GM18861 (cell line): ENCODE results near the gene PRKAR2A.
"Not testable (repeated sequence)": the region's sequence is repeated elsewhere in the genome, so short reads cannot be mapped to it uniquely, and the experiment has no call there.

Experiments
- ATAC-seq: cut with Tn5 transposase; IDR thresholded peaks from one replicate; pipeline ENCODE4 v1.9.1; 2021; ENCODE audit not compliant: unreplicated experiment

PRKAR2A gene

DNA sequence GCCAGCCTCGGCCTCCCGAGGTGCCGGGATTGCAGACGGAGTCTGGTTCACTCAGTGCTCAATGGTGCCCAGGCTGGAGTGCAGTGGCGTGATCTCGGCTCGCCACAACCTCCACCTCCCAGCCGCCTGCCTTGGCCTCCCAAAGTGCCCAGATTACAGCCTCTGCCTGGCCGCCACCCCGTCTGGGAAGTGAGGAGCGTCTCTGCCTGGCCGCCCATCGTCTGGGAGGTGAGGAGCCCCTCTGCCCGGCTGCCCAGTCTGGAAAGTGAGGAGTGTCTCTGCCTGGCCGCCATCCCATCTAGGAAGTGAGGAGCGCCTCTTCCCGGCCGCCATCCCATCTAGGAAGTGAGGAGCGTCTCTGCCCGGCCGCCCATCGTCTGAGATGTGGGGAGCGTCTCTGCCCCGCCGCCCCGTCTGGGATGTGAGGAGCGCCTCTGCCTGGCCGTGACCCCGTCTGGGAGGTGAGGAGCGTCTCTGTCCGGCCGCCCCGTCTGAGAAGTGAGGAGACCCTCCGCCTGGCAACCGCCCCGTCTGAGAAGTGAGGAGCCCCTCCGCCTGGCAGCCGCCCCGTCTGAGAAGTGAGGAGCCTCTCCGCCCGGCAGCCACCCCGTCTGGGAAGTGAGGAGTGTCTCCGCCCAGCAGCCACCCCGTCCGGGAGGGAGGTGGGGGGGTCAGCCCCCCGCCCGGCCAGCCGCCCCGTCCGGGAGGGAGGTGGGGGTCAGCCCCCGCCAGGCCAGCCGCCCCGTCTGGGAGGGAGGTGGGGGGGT is 113.7 kb downstream of the PRKAR2A start:
- not testable (repeated sequence) for ATAC-seq

DNA sequence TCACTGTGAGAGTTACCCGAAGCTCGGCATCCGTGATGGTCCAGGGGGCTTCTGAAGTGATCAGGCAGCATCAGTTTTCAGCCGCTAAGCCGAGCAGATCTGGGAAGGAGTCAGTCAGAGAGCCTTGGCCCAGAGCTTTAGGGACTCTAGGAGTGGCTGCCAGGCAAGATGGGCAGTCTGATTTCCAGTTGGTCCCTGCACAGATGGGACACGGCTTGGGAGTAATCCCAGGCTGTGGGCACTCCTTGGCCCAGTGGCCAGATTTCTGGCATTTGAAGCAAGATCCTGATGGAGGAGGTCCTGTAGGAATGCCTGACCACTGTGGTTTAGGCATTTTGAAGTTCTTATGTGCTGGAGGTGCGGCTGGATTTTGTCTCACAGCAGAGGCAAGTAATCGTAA is 120.2 kb downstream of the PRKAR2A start:
- ATAC-seq: no peak

DNA sequence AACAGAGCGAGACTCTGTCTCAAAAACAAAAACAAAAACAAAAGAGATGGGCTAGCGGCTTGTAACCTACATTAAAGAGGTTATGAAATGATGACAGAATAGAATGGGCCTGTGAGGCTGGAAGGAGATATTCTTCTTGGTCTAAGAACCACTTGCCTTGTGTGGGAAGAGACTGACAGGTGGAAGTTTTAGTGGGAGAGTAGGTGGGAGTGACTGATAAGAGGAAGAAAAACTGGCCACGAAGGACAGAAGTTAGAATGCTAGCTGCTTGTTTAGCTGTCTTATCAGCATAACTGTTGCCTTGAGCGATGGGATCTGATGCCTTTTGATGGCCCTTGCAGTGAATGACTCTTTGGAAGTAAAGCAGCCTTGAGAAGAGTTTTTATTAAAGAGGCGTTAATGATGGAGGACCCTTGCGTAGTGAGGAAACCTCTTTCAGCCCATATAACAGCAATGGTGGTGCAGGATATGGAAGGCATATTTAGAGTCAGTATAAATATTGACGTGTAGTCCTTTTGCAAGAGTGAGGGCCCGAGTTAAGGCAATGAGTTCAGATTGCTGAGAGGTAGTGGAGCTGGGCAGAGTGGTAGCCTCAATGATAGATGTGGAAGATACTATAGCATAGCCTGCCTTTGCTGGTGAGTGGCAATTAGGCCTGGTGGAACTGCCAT is 122.4 kb downstream of the PRKAR2A start:
- ATAC-seq: not testable (repeated sequence)

DNA sequence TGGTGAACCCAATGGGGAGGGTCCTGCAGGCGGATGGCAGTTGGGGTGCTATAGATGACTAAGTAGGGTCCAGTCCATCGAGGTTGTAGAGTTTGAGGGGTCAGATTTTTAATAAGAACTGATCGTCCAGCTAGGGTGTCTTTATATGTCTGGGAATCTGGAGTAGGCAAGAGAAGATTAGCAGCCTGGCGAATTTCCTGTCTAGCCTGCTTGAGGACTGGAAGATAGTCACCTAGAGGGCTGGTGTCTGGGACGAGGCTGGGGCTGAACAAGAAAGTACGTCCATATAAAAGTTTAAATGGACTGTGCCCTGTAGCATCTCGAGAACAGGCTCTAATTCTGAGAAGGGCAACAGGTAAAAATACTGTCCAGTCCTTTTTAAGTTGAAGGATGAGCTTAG is 123.9 kb downstream of the PRKAR2A start:
- ATAC-seq: no peak

DNA sequence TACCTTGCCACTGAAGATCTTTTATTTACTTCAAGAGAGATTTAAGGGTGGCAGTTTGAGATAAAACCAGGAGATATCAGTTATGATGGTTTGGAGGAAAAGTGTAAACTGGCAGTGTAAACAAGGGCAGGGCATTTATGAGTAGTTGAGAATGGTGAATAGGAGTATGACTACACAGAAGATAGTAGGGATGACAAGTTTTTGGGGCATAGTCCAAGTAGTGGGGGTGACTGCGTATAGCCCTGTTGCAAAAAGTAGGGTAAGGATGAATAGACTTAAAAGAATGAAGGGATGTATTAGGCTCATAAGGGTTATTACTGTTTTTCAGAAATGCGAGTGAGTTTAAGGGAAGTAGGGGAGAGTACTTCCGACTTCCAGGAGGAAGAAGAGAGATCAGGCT is 124.4 kb downstream of the PRKAR2A start:
- not testable (repeated sequence) for ATAC-seq

DNA sequence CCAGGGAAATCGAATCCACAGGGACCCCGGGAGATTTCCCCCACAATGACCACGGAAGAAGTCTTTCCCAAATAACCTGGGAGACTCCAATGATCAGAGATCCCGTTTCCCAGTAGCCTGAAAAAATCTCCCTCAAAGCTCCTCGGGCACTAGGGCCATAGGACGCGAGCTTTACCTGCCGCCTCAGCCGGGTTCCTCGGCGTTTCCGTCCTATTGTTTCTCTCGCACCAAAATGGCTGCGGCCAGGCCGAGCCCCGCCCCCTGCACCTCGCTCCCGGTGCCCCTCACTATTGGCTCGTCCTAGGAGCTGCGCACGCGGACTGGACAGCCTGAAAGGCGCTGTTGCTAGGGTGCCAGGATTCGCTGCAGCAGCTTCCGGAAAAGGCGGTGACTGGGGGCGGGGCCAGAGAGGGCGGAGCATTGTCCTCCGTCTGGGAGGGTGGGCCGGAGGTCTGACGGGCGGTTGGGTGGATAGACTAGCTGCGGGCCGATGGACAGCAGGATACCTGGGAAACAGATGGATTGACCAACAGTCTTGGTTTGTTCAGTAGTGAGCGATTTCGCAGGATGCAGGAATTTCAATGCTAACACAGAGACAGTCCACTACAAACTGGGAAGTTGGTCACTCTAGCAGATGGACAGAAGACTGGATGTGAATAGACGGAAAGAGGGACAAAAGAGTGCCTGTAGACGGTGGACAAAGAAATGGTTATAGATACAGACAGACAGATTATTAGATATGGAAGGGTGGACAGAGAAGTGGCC is 130.5 kb downstream of the PRKAR2A start, which contains the start of gene IP6K2:
TSS of gene IP6K2 (minus strand) at position 240 of the 765 bp plus-strand sequence. CDS start 21,930 bp downstream, outside the sequence.
- peak; percentile 96 for ATAC-seq

DNA sequence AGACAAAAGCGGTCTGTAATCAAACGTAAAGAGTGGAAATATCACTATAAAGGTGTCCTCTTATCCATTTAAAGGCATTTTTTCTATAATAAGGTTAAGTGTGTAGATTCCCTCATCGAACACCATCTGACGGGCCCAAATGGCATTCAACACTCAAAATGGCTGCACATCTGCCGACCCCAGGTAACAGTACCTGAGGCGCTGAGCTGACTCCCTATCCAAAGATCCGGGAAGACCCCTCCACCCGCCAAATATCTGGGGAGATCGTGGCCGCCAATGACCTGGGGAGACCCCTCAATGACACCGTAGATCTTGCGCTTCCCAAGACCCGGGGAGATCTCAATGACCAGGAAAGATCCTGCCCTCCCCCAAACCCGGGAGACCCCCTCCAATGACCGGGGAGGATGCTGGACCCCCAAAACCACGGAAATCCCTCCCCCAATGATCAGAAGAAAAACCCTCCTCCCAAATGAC is 131.1 kb downstream of the PRKAR2A start:
- ATAC-seq: no peak

DNA sequence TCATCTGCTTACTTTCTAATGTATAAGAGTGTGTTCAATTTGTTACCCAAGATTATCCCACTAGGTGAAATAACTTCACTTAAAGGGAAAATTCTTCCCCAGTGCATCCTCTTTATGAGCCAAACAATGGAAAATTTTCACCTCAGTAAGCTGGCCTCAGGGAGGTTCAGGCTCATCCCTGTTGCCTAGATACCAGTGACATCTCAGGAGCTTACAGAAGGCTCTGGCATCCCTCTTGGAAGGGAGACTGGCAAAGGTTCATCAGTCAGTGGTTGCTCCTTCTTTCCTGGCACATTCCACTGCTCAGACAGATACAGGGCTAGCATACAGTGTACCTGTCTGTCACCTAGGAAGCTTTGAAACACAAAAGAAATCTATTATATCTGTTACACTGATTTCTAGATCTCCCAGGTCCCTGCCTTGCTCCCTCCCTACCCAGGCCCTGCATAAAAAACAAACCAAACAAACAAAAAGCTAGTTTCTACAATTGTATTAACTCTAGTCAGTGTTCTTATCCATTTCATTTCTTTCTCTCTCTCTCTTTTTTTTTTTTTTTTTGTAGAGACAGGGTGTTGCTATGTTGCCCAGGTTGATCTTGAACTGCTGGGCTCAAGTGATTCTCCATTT is 132.4 kb downstream of the PRKAR2A start:
- no peak for ATAC-seq

DNA sequence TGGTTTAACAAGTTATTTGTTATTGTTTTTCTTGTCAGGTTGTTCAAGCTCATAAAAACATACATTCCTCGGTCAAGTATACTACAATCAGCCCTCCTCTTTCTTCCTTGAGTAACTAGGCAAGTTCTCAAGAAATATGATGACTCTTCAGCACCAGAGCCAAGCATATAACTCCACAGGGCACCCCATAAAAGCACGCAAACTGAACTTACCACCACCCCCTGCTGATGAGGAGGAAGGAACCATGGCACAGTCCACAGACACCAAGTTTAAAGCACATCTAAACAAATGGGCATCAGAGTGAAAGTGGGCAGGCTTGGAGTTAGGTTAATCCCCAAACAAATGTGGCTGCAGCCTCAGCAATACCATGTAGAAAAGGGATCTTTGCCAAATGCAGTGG is 135.9 kb downstream of the PRKAR2A start:
- no peak for ATAC-seq

DNA sequence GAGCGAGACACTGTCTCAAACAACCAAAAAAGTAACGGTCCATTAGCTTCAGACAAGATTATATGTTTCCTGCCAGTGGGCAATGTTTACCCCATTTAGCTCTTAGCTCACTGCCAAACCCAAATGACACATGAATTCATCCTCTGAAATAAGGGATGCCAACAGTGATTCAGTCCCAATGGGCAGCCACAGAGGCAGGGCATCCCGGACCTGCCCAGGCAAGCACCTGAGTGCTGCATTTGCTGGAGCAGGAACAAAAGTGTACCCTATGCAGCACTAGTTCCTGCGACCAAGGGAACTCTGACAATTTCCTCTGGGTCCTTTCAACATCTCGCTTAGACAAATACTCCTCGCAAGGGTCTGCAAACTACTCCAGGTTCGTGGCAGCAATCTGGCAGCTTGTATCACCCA is 138.6 kb downstream of the PRKAR2A start:
- no peak for ATAC-seq

DNA sequence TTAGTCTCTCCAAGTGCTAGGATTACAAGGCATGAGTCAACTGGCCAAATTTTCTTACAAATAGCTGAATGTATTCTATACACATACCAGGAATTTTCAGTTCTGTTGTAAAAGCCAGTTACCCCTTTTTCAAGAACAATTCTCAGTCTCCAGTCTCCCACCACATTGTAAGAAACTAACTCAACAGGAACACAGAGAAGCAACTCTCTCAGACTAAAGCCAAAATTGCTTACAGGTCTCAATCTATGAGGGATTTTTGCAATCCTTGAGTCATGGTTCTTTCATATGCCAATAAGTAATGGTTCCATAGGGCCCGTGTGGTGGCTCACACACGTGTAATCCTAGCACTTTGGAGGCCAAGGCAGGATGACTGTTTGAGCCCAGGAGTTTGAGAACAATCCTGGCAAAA is 139.2 kb downstream of the PRKAR2A start:
- no peak for ATAC-seq

DNA sequence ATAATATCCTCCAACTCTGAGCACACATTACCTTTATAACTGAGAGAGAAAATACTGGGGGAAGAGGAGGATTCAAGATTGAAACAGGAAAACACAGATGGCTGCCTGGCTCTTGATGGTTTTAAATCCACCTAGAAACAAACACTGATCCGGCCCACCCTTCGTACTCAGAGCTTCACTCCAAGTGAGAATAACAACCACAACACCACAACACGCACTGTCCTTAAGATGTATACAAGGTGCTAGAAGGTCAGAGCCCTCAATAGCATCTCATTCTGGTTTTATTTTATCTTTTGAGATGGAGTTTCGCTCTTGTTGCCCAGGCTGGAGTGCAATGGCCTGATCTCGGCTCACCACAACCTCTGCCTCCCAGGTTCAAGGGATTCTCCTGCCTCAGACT is 140.5 kb downstream of the PRKAR2A start:
- no peak for ATAC-seq

DNA sequence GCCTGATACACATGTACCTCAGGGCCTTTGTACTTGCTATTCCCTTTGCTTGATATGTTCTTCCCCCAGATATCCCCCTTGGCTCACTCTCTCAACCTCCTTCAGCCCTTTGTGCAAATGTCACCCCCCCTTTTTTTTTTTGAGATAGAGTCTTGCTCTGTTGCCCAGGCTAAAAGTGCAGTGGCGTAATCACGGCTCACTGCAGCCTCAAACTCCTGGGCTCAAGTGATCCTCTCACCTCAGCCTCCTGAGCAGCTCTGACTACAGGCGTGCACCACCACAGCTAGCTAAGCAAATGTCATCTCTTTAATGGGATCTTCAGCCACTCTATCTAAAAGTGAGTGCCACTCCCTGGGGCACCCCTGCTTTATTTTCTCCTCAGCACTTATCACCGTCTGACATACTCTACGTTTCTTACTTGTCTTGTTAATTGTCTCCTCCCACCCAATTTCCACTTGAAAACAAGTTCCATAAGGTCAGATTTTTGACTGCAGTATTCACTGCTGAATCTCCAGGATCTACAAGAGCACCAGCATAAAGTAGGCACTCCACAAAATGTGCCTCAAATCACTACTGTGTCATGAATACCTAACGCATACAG is 145.3 kb downstream of the PRKAR2A start:
- ATAC-seq: no peak

DNA sequence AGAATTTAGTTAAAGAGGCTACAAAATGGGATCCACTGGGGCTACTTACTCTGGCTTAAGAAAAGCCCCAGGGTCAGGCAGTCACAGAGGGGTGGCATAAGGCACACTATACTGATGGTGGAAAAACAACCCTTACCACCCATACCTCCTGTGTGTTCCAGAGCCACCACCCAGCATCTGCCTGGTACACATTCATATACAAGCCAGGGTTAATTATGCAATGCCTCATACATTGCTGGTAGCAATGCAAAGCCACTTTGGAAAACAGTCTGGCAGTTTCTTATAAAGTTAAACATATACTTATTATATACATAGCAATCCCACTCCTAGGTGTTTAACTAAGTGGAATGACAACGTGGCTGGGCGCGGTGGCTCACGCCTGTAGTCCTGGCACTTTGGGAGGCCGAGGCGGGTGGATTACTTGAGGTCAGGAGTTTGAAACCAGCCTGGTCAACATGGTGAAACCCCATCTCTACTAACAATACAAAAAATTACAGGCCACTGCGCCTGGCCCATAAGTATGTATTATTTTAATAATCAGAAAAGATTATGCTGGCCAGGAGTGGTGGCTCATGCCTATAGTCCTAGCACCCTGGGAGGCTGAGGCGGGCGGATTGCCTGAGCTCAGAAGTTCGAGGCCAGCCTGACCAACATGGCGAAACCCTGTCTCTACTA is 146.8 kb downstream of the PRKAR2A start:
- no peak for ATAC-seq

DNA sequence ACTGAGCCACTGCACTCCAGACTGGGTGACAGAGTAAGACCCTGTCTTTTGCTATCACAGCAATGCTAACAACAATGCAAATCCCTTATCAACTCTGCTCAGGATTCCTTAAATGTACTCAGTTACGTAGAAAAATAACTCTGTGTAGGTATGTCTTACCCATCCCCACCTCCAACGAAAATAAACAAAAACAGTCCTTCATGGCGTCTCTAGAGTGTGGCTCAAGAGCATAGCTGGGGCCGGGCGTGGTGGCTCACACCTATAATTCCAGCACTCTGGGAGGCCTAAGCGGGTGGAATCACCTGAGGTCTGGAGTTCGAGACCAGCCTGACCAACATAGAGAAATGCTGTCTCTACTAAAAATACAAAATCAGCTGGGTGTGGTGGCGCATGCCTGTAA is 148.8 kb downstream of the PRKAR2A start:
- no peak for ATAC-seq

DNA sequence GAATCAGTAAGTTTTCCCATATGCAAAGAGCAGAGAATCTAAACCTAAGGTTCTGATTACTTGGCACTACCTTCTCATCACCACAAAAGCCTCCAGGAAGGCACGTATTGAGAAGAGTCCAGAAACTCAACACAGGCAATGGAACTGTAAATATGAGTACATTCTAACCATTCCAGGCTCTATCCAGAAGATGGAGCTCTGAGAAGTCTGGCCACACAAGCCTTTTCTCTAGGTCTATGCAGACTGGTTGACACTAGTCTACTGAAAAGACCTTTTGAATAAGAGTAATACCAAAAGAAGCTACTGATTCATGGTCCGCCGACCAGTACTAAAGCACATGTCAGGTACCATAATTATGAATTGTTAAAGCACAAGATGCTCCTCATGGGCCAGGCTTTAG is 149.7 kb downstream of the PRKAR2A start:
- ATAC-seq: no peak

DNA sequence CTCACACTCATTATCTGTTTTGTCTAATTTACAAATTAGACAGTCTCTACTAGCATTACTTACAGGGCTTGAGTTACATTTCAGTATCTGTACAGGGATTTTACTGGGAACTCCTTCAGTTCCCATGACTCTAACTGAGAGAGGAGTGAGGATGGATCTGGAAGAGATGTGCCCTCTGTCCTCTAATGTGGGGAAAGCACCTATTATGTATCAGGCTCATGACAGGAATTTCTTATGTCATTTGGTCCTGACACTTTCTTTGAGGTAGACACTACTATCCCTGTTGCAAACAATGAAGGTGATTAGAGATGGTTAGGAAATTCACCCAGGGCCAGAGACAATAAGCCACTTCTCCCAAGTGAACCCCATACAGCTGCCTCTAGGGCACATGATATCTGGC is 151.1 kb downstream of the PRKAR2A start:
- ATAC-seq: no peak
